ENCODE results near the gene ANKRD12. TPM values are rescaled to one million over a fixed set of nuclear protein-coding genes. Genes with fewer than 3 reads are reported as not detected.

The ANKRD12 gene
- total and polyA plus RNA-seq, 2 of the 4 experiments (the other 2 are of a cell fraction) = 2.6 to 12.9 TPM

- no peaks in the 10 kb centered on the region for H3K36me3 ChIP-seq (ENCODE audit: control insufficient read depth, insufficient read depth, low read length)
- BruUV-seq (replicated peaks) = no TSS peak
- dilution Hi-C loops (cut with HindIII; ENCODE audit: low sequenced_read_pairs, unreplicated experiment) (no loop called here), intact Hi-C loops (cut with micrococcal nuclease) (no loop called here), in situ Hi-C loops (cut with MboI; ENCODE audit: low sequenced_read_pairs) (no loop called here)
- ChIA-PET CTCF (interaction anchor here (0.6 kb wide), 1 partner anchor 33 kb away, joined by 5 read pairs; no protein-coding TSS in a partner anchor), POLR2A (ENCODE audit: unreplicated experiment) (interaction anchor here (0.6 kb wide), 1 partner anchor 25 kb away, joined by 4 read pairs; no protein-coding TSS in a partner anchor)
- H2BK5ac ChIP-seq (ENCODE audit: low read depth, low read length, poor library complexity, severe bottlenecking) = no peak overlapping the region
- H3K14ac ChIP-seq (replicated peaks; ENCODE audit: low read depth, low read length) = no peak overlapping the region
- H3K9ac ChIP-seq (ENCODE audit: low read depth, low read length) = no peak overlapping the region
- no peak overlapping the region for H3K23ac ChIP-seq (ENCODE audit: low read depth, low read length)
- peak overlapping the region; percentile 27; the same call in 1 of the 2 replicates for H3K18ac ChIP-seq (ENCODE audit: low read depth, low read length)
- peak overlapping the region; percentile 9; the same call in 1 of the 2 replicates for H2AK5ac ChIP-seq (ENCODE audit: low read depth, low read length)
- no CpG with 5 or more reads among the region's 4 CpGs for WGBS, 2 experiments (ENCODE audit: extremely low coverage in 2 of 2, insufficient read length in 1 of 2)
- no peak for DNase-seq
- H3K4ac ChIP-seq (ENCODE audit: low read depth, low read length) = peak overlapping the region; percentile 24; the same call in 1 of the 2 replicates
- H4K20me1 ChIP-seq (ENCODE audit: insufficient read depth, low read length) = no peaks in the 10 kb centered on the region
- H3K27ac ChIP-seq (ENCODE audit: insufficient read depth, low read length) = no peak overlapping the region
- peak overlapping the region; percentile 50; the same call in 2 of the 3 replicates for H2BK15ac ChIP-seq (ENCODE audit: low read depth, low read length)
- H2BK120ac ChIP-seq (ENCODE audit: low read depth, low read length) = peak overlapping the region; percentile 1; the same call in 1 of the 2 replicates
- 0 out of 4 replicates have a peak, but pooled peaks cover 0 to 6% of the 10 kb centered on the region in 2 experiments for H3K79me1 ChIP-seq (ENCODE audit: low read depth in 1 of 2, low read length in 2 of 2)
- H3K9me1 ChIP-seq (ENCODE audit: insufficient read depth, low read length) = peaks cover 18% of the 10 kb centered on the region
- no peak for TF ChIP-seq CTCF (conservative IDR thresholded peaks at IDR 0.05; ENCODE audit: low read depth, low read length)
- no peak for TF ChIP-seq ELK1 (IDR thresholded peaks at IDR 0.05; ENCODE audit: borderline replicate concordance, low read depth, low read length)
- TF ChIP-seq FOS (IDR thresholded peaks at IDR 0.05; ENCODE audit: low read depth, low read length) = no peak
- TF ChIP-seq RCOR1 (IDR thresholded peaks at IDR 0.05; ENCODE audit: insufficient replicate concordance, low read length) = no peak
- no peak for TF ChIP-seq SMC3 (IDR thresholded peaks at IDR 0.05; ENCODE audit: low read depth, low read length)
- TF ChIP-seq USF2 (IDR thresholded peaks at IDR 0.05; ENCODE audit: low read depth, low read length) = no peak
- TF ChIP-seq CEBPB (IDR thresholded peaks at IDR 0.05; ENCODE audit: low read depth, low read length) = no peak
- no peak for TF ChIP-seq RFX5 (IDR thresholded peaks at IDR 0.05; ENCODE audit: low read depth, low read length)
- TF ChIP-seq BHLHE40 (IDR thresholded peaks at IDR 0.05; ENCODE audit: low read depth, low read length) = no peak
- TF ChIP-seq RAD21 (IDR thresholded peaks at IDR 0.05; ENCODE audit: low read length) = no peak
- no peak for TF ChIP-seq MXI1 (IDR thresholded peaks at IDR 0.05; ENCODE audit: borderline replicate concordance, low read depth, low read length)
- TF ChIP-seq NFE2L2 (IDR thresholded peaks at IDR 0.05; ENCODE audit: low read depth, low read length) = no peak
- TF ChIP-seq MAFK (IDR thresholded peaks at IDR 0.05; ENCODE audit: low read depth, low read length) = no peak
- no peak for TF ChIP-seq MAZ (IDR thresholded peaks at IDR 0.05; ENCODE audit: borderline replicate concordance, low read depth, low read length)
- H2AK9ac ChIP-seq (replicated peaks; ENCODE audit: low read depth, low read length, poor library complexity) = no peak overlapping the region
- no peak overlapping the region for H3K4me3 ChIP-seq (ENCODE audit: insufficient read depth, low read depth, low read length)
- no peaks in the 10 kb centered on the region for H3K27me3 ChIP-seq (ENCODE audit: control insufficient read depth, insufficient read depth, low read length)
- H2BK20ac ChIP-seq (ENCODE audit: low read depth, low read length) = no peak overlapping the region
- no peak overlapping the region for H3K56ac ChIP-seq (ENCODE audit: extremely low read depth, insufficient read depth, low read length)
- no peak overlapping the region; a peak in 1 of 4 replicates for H4K8ac ChIP-seq (ENCODE audit: low read depth in 2 of 2, low read length in 2 of 2)
- no peaks in the 10 kb centered on the region for H3K9me3 ChIP-seq (ENCODE audit: control insufficient read depth, insufficient read depth, low read length)
- no peak overlapping the region for H4K5ac ChIP-seq (ENCODE audit: low read depth, low read length)
- no peak overlapping the region for H2AFZ ChIP-seq (replicated peaks; ENCODE audit: low read length, poor library complexity)
- no peak overlapping the region for H4K91ac ChIP-seq (ENCODE audit: insufficient read depth, low read depth, low read length)
- no peak overlapping the region for H3K4me2 ChIP-seq (ENCODE audit: low read depth, low read length)
- peaks cover 13% of the 10 kb centered on the region for H3K4me1 ChIP-seq (ENCODE audit: control insufficient read depth, insufficient read depth, low read length)
- ATAC-seq (ENCODE audit: low read depth) = no peak
Observed at GRCh38 chr18:9091066-9091476, 45.5 kb upstream of the ANKRD12 start.
